ENCODE data around the gene NRF1.

Gene NRF1

DNA sequence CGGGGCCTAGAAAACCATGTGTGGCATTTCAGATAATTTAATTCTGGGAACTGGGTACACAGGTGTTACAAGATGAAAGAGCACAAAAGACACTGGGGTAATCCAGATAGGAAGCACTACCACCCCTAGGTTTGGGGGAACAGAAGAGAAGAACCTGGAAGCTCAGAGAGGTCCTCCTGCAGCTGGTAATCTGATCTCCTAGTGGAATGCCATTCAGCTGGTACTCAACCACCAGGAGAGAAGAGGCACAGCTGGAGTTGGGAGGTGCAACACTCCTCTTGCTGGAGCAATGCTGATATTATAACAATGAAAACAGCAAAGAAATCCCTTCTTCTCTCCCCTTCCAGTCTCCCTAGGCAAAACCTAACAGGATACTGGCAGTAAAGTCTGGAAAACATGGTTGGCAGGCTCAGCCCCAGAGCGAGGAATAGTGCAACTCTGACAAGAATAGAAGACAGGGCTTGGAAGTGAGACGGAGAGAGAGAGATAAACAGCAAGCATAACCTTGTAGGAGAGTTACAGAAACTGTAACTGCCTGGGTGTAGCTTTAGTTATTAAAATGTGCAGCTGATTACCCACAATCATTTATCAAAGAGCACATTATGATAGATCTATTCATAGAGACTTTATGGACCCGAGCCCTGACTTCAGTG is 35.0 kb downstream of the NRF1 start:
- Histone ChIP-seq H3K4me1 (no peaks in the 10 kb centered on the region), H3K27ac (no peak overlapping the region), H3K36me3 (ENCODE audit: control insufficient read depth, insufficient read depth, low read length) (no peaks in the 10 kb centered on the region), H3K9me3 (ENCODE audit: control insufficient read depth, low read length) (no peaks in the 10 kb centered on the region), H3K4me3 (ENCODE audit: low read depth, low read length) (no peak overlapping the region), H3K9ac (no peak overlapping the region), H2AFZ (no peak overlapping the region), H3K27me3 (ENCODE audit: control insufficient read depth, insufficient read depth, low read length) (no peaks in the 10 kb centered on the region), H3K79me2 (peaks cover 6% of the 10 kb centered on the region), H3K4me2 (ENCODE audit: low read length) (no peak overlapping the region)
- no peak for TF ChIP-seq CTCF (IDR thresholded peaks at IDR 0.05)

GRCh38 chr7:129649128-129649690 is 37.7 kb downstream of the NRF1 start:
- Histone ChIP-seq H3K4me2 (ENCODE audit: low read length) (no peak overlapping the region), H3K9me3 (ENCODE audit: control insufficient read depth, low read length) (no peaks in the 10 kb centered on the region), H3K27me3 (ENCODE audit: control insufficient read depth, insufficient read depth, low read length) (no peaks in the 10 kb centered on the region), H3K36me3 (ENCODE audit: control insufficient read depth, insufficient read depth, low read length) (no peaks in the 10 kb centered on the region), H3K4me1 (no peaks in the 10 kb centered on the region), H3K4me3 (ENCODE audit: low read depth, low read length) (no peak overlapping the region), H3K79me2 (peaks cover 12% of the 10 kb centered on the region), H2AFZ (no peak overlapping the region), H3K9ac (no peak overlapping the region), H3K27ac (no peak overlapping the region)
- TF ChIP-seq CTCF (IDR thresholded peaks at IDR 0.05), result no peak

DNA sequence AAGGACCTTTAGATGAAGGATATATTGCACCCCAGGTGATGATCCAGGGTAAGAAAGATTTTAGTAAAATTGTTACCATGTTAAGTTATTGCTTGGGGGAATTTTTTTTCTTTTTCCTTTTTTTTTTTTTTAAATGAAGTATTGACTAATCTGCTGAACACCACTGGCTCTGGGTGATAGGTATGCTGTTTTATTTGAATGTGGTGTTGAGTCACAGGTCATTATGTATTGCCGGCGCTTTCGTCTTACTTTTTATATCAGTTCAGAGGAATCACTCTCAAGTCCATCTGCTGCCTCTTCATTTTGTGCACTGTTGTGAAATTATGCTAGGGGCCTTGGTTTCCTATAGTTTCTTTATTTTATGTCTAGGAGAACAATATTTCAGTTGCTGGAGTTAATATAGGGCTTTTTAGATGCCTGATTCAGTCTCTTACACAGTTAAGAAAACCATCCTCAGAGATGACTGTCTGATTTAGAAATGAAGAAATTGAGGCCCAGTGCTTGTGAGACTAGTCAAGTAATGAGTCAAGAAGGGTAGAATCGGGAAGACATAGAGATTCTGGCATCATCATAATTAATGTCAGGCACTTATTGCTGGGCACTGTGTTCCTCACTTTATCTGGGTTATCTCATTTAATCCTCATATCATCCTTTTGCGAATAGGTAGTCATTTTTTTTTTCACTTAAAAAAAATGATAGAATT is 38.7 kb downstream of the NRF1 start:
- Histone ChIP-seq H3K27me3 (ENCODE audit: control insufficient read depth, insufficient read depth, low read length) (no peaks in the 10 kb centered on the region), H3K27ac (no peak overlapping the region), H3K9ac (no peak overlapping the region), H3K4me3 (ENCODE audit: low read depth, low read length) (no peak overlapping the region), H3K36me3 (ENCODE audit: control insufficient read depth, insufficient read depth, low read length) (no peaks in the 10 kb centered on the region), H3K4me1 (no peaks in the 10 kb centered on the region), H3K9me3 (ENCODE audit: control insufficient read depth, low read length) (no peaks in the 10 kb centered on the region), H2AFZ (no peak overlapping the region), H3K4me2 (ENCODE audit: low read length) (no peak overlapping the region), H3K79me2 (peaks cover 14% of the 10 kb centered on the region)
- no peak for TF ChIP-seq CTCF (IDR thresholded peaks at IDR 0.05)

DNA sequence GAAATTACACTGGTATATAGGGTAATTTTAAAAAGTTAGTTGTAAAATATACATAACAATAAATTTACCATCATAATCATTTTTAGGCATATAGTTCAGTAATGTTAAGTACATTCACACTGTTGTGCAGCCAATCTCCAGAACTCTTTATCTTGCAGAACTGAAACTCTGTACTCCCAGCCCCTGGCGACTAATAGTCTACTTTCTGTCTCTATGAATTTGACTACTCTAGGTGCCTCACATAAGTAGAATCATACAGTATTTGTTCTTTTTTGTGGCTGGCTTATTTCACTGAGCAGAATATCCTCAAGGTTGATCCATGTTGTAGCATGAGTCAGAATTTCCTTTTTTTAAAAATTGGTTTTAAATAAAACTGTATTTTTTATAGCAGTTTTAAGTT is 41.4 kb downstream of the NRF1 start:
- Histone ChIP-seq H3K27ac (no peak overlapping the region), H3K4me3 (ENCODE audit: low read depth, low read length) (no peak overlapping the region), H3K79me2 (peaks cover 19% of the 10 kb centered on the region), H3K4me1 (no peaks in the 10 kb centered on the region), H2AFZ (no peak overlapping the region), H3K36me3 (ENCODE audit: control insufficient read depth, insufficient read depth, low read length) (no peaks in the 10 kb centered on the region), H3K9ac (no peak overlapping the region), H3K27me3 (ENCODE audit: control insufficient read depth, insufficient read depth, low read length) (no peaks in the 10 kb centered on the region), H3K9me3 (ENCODE audit: control insufficient read depth, low read length) (no peaks in the 10 kb centered on the region), H3K4me2 (ENCODE audit: low read length) (no peak overlapping the region)
- no peak for TF ChIP-seq CTCF (IDR thresholded peaks at IDR 0.05)
